CD4-positive, alpha-beta T cell (primary cell): ENCODE results near the gene REEP5. TPM values are rescaled to one million over a fixed set of nuclear protein-coding genes. Genes with fewer than 3 reads are reported as not detected.
"Not testable (repeated sequence)": the region's sequence is repeated elsewhere in the genome, so short reads cannot be mapped to it uniquely, and the experiment has no call there.

Source experiments
- ATAC-seq: fragments of 200-7000 bp; cut with Tn5 transposase; one replicate; pipeline ENCODE4 v1.10.0; 2022; ENCODE audit warnings: mild to moderate bottlenecking; ENCODE audit not compliant: poor library complexity
- CTCF ChIA-PET: fragments of 350-600 bp; sonication (Branson Sonifier 250); formaldehyde crosslinking; loops from one replicate; lab custom pipeline; 2021; ENCODE audit warnings: antibody characterized with exemption, inconsistent platforms; lab: Charles Lee
- POLR2A ChIA-PET: fragments of 350-600 bp; sonication (Branson Sonifier 250); formaldehyde crosslinking; loops from one replicate; lab custom pipeline; 2021; ENCODE audit warnings: antibody characterized with exemption, inconsistent platforms; lab: Charles Lee
- DNase-seq, 14 experiments: peaks; one replicate each; pipeline ENCODE4 v3.0.0-alpha.2; 2013 to 2020; ENCODE audit warnings: mixed read lengths in 2 of 14
- H3K27ac ChIP-seq, 2 donors: one replicate each; pipeline versions ENCODE4 v1.5.1 to v1.7.0; 2013; ENCODE audit warnings: low read length in 2 of 2, low read depth in 1 of 2, mild to moderate bottlenecking in 1 of 2
- H3K27me3 ChIP-seq, 2 experiments: 1 replicate in 1 of 2; 2 replicates in 1 of 2; pipeline versions ENCODE4 v1.6.1 to v1.7.0; 2013; ENCODE audit warnings: low read length in 2 of 2, control low read depth in 1 of 2, mild to moderate bottlenecking in 1 of 2, moderate library complexity in 1 of 2; ENCODE audit not compliant: insufficient read depth in 2 of 2, control insufficient read depth in 1 of 2
- H3K36me3 ChIP-seq: one replicate; pipeline ENCODE4 v1.6.1; 2013; ENCODE audit warnings: low read length, control low read depth; ENCODE audit not compliant: insufficient read depth
- H3K4me1 ChIP-seq: one replicate; pipeline ENCODE4 v1.6.1; 2013; ENCODE audit warnings: low read length, control low read depth; ENCODE audit not compliant: insufficient read depth
- H3K4me3 ChIP-seq: one replicate; pipeline ENCODE4 v1.5.1; 2013; ENCODE audit warnings: mild to moderate bottlenecking, low read length, moderate library complexity
- H3K9me3 ChIP-seq, 2 experiments: 1 replicate in 1 of 2; 2 replicates in 1 of 2; pipeline versions ENCODE4 v1.6.1 to v1.7.0; 2013; ENCODE audit warnings: low read length in 2 of 2, mild to moderate bottlenecking in 2 of 2, control low read depth in 1 of 2, moderate library complexity in 1 of 2; ENCODE audit not compliant: control insufficient read depth in 1 of 2, insufficient read depth in 1 of 2
- H3K27ac Mint-ChIP-seq: one replicate; pipeline ENCODE4 v1.8.0; 2020; ENCODE audit warnings: mixed read lengths
- H3K27me3 Mint-ChIP-seq: one replicate; pipeline ENCODE4 v1.8.0; 2021; ENCODE audit warnings: mixed read lengths
- H3K36me3 Mint-ChIP-seq: one replicate; pipeline ENCODE4 v1.8.0; 2021; ENCODE audit warnings: low read depth, mixed read lengths
- H3K4me1 Mint-ChIP-seq: one replicate; pipeline ENCODE4 v1.8.0; 2021; ENCODE audit warnings: low read depth, mixed read lengths
- H3K4me3 Mint-ChIP-seq: one replicate; pipeline ENCODE4 v1.8.0; 2020; ENCODE audit warnings: mild to moderate bottlenecking, mixed read lengths
- H3K9me3 Mint-ChIP-seq: one replicate; pipeline ENCODE4 v1.8.0; 2020; ENCODE audit warnings: mixed read lengths
- CTCF ChIP-seq: fragments of 200-600 bp; IDR thresholded peaks from one replicate; pipeline ENCODE4 v1.8.0; 2022; ENCODE audit warnings: antibody characterized with exemption, mild to moderate bottlenecking
- intact Hi-C, 2 experiments: fragments of 100-400 bp; cut with DNase I in 1 of 2; cut with micrococcal nuclease in 1 of 2; formaldehyde crosslinking; loops; one replicate each; pipeline versions ENCODE4 v1.15.1 to v1.9.0; 2023 to 2025; cut with DNase I, micrococcal nuclease
- total RNA-seq, 174 experiments: library from RNA in 2 of 174; stranded (reverse) in 2 of 174; gene quantifications; one replicate each; pipeline ENCODE4 v1.2.3 and lab custom pipeline; 2021 to 2026

REEP5 gene
- total RNA-seq, 2 experiments from 2014 or later, result 25.3 to 26.6 TPM

GRCh38 chr5:112967520-112968083 is 45.6 kb upstream of the REEP5 start:
- H3K27me3 Mint-ChIP-seq, result no peaks in the 10 kb centered on the region
- Histone ChIP-seq H3K36me3 (no peaks in the 10 kb centered on the region), H3K4me1 (no peaks in the 10 kb centered on the region), H3K4me3 (no peak overlapping the region), H3K9me3 (no peaks in the 10 kb centered on the region), H3K27me3 (no peaks in the 10 kb centered on the region), H3K27ac (no peak overlapping the region)
- ATAC-seq, result no peak
- intact Hi-C loops, result loop anchor here in 1 of 2 experiments (10.0 kb wide), 1 partner anchor 103 kb away; the partner anchor contains the start of gene SRP19
- DNase-seq, result no peak
- ChIA-PET CTCF (no interaction called here), POLR2A (interaction anchor here (1.1 to 1.2 kb wide), 2 partner anchors 9 to 107 kb away, joined by 3 to 8 read pairs; partner anchors contain the start of genes DCP2 and SRP19)
- H3K9me3 Mint-ChIP-seq, result no peaks in the 10 kb centered on the region
- H3K4me3 Mint-ChIP-seq, result no peak overlapping the region
- H3K36me3 Mint-ChIP-seq, result no peaks in the 10 kb centered on the region
- peak overlapping the region; percentile 1 for H3K27ac Mint-ChIP-seq
- H3K4me1 Mint-ChIP-seq, result peaks cover 13% of the 10 kb centered on the region
- TF ChIP-seq CTCF, result no peak

GRCh38 chr5:112965733-112966306 is 43.8 kb upstream of the REEP5 start:
- Mint-ChIP-seq H3K4me1 (peaks cover 13% of the 10 kb centered on the region), H3K27me3 (no peaks in the 10 kb centered on the region), H3K27ac (no peak overlapping the region), H3K9me3 (no peaks in the 10 kb centered on the region), H3K36me3 (no peaks in the 10 kb centered on the region), H3K4me3 (no peak overlapping the region)
- Histone ChIP-seq H3K9me3 (no peaks in the 10 kb centered on the region), H3K4me1 (no peaks in the 10 kb centered on the region), H3K27me3 (no peaks in the 10 kb centered on the region), H3K36me3 (no peaks in the 10 kb centered on the region), H3K27ac (no peak overlapping the region), H3K4me3 (no peak overlapping the region)
- TF ChIP-seq CTCF, result no peak
- ChIA-PET CTCF (no interaction called here), POLR2A (interaction anchor here (1.9 kb wide), 1 partner anchor 10 kb away, joined by 13 read pairs; the partner anchor contains the start of gene DCP2)
- no peak for ATAC-seq
- no peak for DNase-seq
- intact Hi-C loops, result loop anchor here in 1 of 2 experiments (10.0 kb wide), 1 partner anchor 101 kb away; the partner anchor contains the start of gene SRP19

GRCh38 chr5:112963374-112963733 is 41.3 kb upstream of the REEP5 start:
- H3K4me1 Mint-ChIP-seq, result peaks cover 13% of the 10 kb centered on the region
- not testable (repeated sequence) for H3K36me3 Mint-ChIP-seq, H3K9me3 Mint-ChIP-seq, DNase-seq, ATAC-seq, H3K27ac ChIP-seq, H3K27me3 ChIP-seq, H3K4me1 ChIP-seq, H3K27ac Mint-ChIP-seq, H3K4me3 ChIP-seq, H3K36me3 ChIP-seq, H3K27me3 Mint-ChIP-seq, H3K4me3 Mint-ChIP-seq, H3K9me3 ChIP-seq
- ChIA-PET POLR2A (interaction anchor here (0.6 to 1.7 kb wide), 4 partner anchors 12 to 42 kb away, joined by 3 to 6 read pairs (median 4); no protein-coding TSS in a partner anchor), CTCF (interaction anchor here (1.6 kb wide), 1 partner anchor 11 kb away, joined by 8 read pairs; no protein-coding TSS in a partner anchor)
- intact Hi-C loops, result loop anchor here (2.0 to 10.0 kb wide), 4 partner anchors 41 to 411 kb away; partner anchors contain the start of genes REEP5 (in 1 of the 2) and SRP19 (in 1 of the 2)
